Pons (tissue), 1 donor: ENCODE results near the gene TCF12.

Source experiments
- DNase-seq: peaks from one replicate; pipeline ENCODE4 v3.0.0-alpha.2; 2016; ENCODE audit warnings: low spot score

The TCF12 gene

DNA sequence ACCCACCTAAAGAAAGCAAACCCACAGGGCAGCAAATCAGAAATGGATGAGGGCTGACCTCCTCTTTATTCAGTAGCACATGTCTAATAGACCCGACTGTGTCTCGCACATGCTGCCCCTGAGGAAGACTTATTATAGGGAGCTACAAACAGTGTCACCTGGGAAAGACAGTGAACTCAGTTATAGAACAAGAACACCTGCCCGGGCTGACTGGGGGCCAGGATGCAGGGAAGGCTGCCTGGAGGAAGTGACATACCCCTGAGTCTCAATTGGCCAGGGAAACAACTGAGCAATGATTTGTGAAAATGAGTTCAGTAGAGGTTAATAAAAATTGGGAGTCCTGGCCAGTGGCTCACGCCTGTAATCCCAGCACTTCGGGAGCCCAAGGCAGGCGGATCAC lies 379.2 kb downstream of the TCF12 start:
- no peak for DNase-seq

DNA sequence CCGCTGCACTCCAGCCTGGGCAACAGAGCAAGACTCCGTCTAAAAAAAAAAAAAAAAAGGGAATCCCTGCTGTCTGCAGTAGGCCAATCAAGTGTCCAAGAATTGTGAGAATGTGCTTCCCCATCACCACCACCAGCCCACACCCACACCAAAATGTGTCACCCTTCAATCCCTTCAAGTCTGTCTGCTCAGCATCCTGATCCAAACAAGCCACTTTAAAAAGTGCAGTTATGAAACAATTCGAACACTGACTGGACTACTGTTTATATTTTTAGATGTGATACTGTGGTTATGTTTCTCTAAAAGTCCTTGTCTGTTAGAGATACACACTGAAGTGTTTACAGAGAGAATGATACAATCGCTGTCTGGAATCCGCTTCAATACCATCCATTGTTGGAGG lies 379.8 kb downstream of the TCF12 start:
- no peak for DNase-seq

- no peak for DNase-seq
Measured at GRCh38 chr15:57298843-57299550, 380.6 kb downstream of the TCF12 start.

GRCh38 chr15:57301307-57301706 lies 382.9 kb downstream of the TCF12 start:
- DNase-seq, result no peak

DNA sequence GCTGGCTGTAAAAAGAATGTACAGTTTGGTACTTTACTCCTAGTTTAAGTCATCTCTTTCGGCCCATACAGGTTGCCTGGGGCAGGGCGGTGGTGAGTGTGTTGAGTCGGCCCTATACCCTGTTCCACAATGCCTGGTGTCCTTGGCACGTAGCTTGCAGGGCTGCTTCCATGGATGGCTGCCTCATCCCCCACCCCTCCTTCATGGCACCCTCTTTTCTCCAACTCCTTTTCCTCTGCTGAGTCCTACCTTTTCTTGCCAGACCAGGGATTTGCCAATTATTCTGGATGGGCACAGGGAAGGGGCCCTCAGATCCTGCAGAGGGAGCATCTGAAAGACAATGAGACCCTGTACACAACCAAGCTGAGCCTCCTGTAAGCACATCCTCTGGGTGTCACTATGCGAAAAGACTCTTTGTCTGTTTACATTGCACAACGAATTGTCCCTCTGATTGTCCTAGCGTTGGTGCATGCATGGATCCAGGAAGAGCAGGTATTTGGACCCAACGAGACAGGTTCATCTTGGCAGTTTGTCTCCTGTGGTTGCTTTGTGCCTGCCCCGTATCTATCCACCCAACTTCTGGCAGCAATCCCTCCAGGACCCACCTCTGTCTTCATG lies 384.3 kb downstream of the TCF12 start:
- DNase-seq, result no peak

DNA sequence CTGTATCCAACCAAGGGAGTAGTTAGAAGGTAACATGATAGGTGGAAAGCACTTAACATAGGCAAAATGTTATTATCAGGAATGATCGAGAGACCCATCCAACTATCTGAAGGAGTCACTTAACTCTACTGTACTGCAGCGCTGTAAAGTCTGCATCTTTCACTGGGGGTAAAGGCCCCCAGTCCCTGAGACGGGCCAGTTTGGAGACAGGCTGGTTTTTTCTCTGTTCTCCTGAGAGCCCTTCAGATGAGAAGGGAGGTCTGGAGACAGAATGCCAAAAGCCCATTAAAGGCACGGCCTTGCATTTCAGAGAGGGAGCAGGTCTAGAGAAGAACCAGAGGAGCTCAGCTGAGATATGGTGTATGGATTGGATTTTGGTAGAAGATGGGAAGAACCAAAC lies 386.6 kb downstream of the TCF12 start:
- DNase-seq, result no peak

GRCh38 chr15:57306161-57306943 lies 387.9 kb downstream of the TCF12 start:
- peak; percentile 67 for DNase-seq

DNA sequence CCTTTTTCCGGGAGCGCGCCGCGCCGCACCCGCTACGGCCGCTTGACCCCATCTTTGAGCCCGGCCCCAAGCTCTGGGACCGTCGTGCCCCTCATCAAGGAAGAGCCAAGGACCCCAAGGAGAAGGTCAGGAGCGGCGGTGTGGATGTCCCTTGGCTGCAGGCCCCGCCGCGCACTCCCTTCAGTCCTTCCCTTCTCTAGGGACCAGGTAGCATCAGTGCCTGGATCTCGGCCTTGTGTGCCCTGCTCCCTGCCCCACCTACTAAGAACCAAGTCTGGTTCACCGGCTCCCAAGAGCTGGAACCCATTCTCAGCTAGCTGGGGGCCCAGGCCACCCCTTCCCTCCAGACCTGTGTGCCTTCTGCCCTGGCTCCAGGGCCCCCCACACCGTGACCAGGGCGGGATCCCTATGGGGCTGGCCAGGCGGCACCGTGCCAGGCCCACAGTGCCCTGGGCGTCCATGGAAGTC lies 388.5 kb downstream of the TCF12 start:
- no peak for DNase-seq

GRCh38 chr15:57307527-57308169 lies 389.2 kb downstream of the TCF12 start:
- no peak for DNase-seq

GRCh38 chr15:57308170-57308545 lies 389.7 kb downstream of the TCF12 start:
- no peak for DNase-seq

- no peak for DNase-seq
Measured at GRCh38 chr15:57309856-57310760, 391.7 kb downstream of the TCF12 start.

GRCh38 chr15:57310876-57311275 lies 392.4 kb downstream of the TCF12 start:
- DNase-seq, result no peak

DNA sequence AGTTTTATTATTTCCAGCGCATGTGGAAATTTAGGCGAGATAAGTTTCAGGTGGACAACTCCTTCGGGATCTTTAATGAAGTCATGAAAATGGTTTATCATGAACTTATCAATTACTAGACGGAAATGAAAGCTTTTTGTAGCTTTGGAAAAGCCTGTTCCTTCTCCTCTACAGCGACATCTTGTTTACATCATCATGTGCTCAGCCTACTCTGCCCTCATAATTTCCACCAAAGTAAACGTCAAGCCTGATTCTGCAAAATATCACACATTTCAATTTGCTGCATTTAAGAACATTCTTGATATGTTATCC lies 393.5 kb downstream of the TCF12 start:
- no peak for DNase-seq

- DNase-seq, result no peak
Measured at GRCh38 chr15:57312318-57313133, 394.1 kb downstream of the TCF12 start.

GRCh38 chr15:57313134-57313483 lies 394.7 kb downstream of the TCF12 start:
- no peak for DNase-seq

DNA sequence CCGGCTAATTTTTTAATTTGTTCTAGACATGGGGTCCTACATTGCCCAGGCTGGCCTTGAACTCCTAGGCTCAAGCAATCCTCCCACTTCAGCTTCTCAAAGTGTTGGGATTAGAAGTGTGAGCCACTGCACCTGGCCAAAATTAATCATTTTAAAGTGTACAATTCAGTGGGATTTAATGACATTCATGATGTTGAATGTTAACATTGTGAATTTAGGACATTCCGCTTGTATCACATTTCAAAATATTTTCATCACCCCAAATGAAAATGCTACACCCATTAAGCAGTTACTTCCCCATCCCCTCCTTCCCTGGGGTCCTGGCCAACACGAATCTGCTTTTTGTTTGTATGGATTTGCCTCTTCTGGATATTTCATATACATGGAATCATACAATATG lies 395.8 kb downstream of the TCF12 start:
- no peak for DNase-seq

DNA sequence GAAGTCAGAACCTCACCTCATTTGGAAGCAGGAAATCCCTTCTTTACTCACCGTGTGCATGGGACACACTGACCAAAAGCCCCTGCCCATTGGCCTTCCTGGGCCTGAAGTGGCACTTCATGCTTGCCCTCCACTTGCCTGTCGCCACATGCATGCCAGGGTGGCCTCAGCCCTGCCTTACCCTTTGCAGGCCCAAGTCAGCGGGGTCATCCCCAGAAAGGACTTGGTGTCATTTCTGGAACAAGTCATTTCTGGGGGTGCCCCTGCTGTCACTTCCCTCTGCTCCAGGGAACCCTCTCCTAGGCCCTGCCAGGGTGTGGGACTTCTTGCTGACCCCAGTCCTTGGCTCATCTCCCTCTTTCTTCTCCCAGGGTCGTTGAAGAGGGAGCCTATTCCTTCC lies 398.0 kb downstream of the TCF12 start:
- DNase-seq, result no peak

DNA sequence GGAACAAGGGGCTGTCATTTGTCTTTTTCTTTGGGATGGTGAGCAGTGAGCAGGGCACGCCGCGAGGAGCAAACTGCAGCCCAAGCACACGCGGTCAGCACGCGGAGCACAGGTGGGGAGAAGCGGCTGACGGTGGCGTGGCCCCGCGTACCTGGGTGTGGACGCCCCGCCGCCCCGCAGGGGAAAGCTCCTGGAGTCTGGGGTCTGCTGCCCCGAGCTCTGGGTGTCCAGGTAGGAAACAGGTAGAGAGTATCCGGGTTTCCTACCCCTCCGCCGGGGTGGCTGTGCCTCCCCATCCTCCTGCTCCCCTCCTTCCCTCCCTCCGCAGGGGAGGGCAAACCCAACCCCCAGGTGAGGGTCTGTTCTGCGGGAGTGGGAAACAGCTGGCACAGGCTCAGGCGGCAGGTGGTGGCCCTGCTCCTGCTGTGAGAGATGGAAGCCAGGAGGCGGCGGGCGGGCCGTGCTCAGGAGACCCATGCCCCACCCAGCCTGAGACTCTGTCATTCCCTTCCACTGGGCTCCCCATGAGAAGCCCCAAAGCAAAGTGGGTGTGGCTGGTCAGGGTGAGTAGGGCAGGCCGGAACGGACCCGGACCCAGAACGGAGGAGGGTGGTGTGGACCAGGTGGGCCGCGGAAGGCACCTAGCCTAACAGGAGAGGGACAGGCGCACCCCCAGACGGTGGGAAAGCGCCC lies 400.9 kb downstream of the TCF12 start:
- no peak for DNase-seq

DNA sequence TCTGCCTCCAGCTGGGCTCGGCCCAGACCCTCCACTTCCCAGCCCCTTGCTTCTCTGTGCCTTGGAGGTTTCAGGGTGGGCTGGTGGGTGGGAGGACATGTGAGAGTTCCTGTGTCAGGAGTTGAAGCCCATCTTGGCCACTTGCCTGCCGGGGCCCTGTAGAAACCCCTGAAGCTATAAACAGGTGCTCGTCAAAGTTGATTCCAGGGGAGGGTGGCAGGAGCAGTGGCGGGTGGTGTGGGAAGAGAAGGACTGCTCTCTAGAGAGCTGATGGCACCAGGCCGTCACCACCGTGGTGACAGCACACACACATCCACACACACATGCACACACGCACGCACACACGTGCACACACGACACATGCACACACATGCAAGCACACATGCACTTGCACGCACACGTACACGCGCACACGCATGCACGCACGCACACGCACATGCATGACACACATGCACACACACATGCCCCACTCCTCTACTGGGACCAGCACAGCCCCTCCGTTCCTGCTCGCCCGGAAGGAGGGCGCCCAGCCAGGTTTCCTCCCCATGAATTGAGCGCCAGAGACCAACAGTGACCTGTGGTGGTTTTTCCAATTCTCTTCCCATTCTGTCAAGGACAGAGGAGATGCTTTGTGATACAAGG lies 401.6 kb downstream of the TCF12 start:
- no peak for DNase-seq
